ENCODE results near the gene GSS. TPM values are rescaled to one million over a fixed set of nuclear protein-coding genes. Genes with fewer than 3 reads are reported as not detected.
"Not testable (repeated sequence)": the region's sequence is repeated elsewhere in the genome, so short reads cannot be mapped to it uniquely, and the experiment has no call there.

The GSS gene
- total RNA-seq, 1 donor from 2014 or later = 26.1 TPM

DNA sequence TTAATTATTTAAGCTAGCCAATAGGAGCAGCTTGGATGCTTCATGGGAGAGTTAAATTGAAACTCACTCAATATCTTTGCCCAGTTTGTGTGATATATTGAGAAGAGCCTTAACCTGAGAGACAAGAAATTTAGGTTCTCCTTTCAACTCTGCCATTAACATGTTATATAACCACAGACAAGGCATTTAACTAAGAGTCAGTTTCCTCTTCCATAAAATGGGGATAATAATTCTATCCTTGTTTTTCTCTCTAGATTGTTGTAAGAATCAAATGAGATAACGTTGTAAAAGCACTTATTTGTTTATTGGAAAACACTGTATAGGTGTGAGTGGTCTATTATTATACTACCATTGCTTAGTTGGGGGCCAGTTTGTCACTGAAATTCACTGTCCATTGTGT lies 71.3 kb downstream of the GSS start:
- CTCF ChIA-PET = no interaction called here
- H3K4me1 Mint-ChIP-seq = no peaks in the 10 kb centered on the region
- POLR2A ChIA-PET = no interaction called here
- intact Hi-C loops (cut with micrococcal nuclease) = no loop called here
- H3K36me3 Mint-ChIP-seq (ENCODE audit: low read depth) = no peaks in the 10 kb centered on the region
- H3K27me3 Mint-ChIP-seq = peaks cover 2% of the 10 kb centered on the region
- ATAC-seq (ENCODE audit: low read depth) (no peak), DNase-seq (no peak)
- H3K9me3 Mint-ChIP-seq = no peaks in the 10 kb centered on the region
- H3K4me3 Mint-ChIP-seq = no peak overlapping the region
- no peak overlapping the region for H3K27ac Mint-ChIP-seq
- no peak for TF ChIP-seq CTCF (IDR thresholded peaks at IDR 0.05)

DNA sequence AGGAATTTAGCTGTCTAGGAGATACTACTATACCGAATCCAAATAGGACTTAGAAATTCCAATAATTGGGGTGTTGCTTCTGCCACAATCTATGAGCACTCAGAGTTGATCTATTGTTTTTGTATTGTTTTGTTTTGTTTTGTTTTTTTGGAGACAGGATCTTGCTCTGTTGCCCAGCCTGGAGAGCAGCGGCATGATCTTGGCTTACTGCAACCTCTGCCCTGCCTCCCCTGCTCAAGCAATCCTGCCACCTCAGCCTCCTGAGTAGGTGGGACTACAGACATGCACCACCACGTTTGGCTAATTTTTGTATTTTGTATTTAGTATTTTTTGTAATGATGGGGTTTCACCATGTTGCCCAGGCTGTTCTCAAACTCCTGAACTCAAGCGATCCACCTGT lies 71.8 kb downstream of the GSS start:
- CTCF ChIA-PET = no interaction called here
- no peaks in the 10 kb centered on the region for H3K9me3 Mint-ChIP-seq
- intact Hi-C loops (cut with micrococcal nuclease) = no loop called here
- POLR2A ChIA-PET = no interaction called here
- H3K27me3 Mint-ChIP-seq = peaks cover 2% of the 10 kb centered on the region
- no peak overlapping the region for H3K4me3 Mint-ChIP-seq
- H3K4me1 Mint-ChIP-seq = no peaks in the 10 kb centered on the region
- no peak for TF ChIP-seq CTCF (IDR thresholded peaks at IDR 0.05)
- H3K36me3 Mint-ChIP-seq (ENCODE audit: low read depth) = no peaks in the 10 kb centered on the region
- DNase-seq (no peak), ATAC-seq (ENCODE audit: low read depth) (no peak)
- H3K27ac Mint-ChIP-seq = no peak overlapping the region

DNA sequence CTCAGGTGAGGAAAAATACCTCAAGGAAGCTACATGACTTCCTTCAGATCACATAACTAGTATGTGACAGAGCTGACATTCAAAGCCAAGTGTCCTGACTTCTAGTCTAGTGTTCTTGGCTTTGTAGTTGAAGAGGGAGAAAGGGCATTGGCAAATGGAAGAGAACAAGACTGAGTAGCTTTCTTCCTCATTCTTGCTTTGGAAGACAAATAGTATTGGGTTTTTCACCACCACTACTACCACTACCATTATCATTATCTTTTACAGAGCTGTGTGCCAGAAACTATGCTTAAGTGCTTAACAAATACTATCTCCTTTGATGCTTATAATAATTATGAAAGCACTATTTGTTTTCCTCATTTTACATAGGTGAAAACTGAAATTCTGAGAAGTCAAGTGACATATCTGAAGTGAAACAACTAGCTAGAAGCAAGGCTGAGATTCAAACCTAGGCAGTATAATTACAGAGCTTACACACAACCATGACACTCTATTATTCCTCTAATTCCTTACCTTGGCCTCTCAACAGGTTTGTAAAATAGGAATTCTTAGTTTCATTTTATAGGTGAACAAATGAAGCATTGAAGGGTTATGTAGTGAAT lies 72.4 kb downstream of the GSS start:
- POLR2A ChIA-PET = no interaction called here
- H3K4me3 Mint-ChIP-seq = no peak overlapping the region
- no peaks in the 10 kb centered on the region for H3K9me3 Mint-ChIP-seq
- ATAC-seq (ENCODE audit: low read depth) (no peak), DNase-seq (no peak)
- CTCF ChIA-PET = no interaction called here
- no peaks in the 10 kb centered on the region for H3K36me3 Mint-ChIP-seq (ENCODE audit: low read depth)
- TF ChIP-seq CTCF (IDR thresholded peaks at IDR 0.05) = no peak
- H3K27ac Mint-ChIP-seq = no peak overlapping the region
- no peaks in the 10 kb centered on the region for H3K4me1 Mint-ChIP-seq
- intact Hi-C loops (cut with micrococcal nuclease) = no loop called here
- no peaks in the 10 kb centered on the region for H3K27me3 Mint-ChIP-seq

DNA sequence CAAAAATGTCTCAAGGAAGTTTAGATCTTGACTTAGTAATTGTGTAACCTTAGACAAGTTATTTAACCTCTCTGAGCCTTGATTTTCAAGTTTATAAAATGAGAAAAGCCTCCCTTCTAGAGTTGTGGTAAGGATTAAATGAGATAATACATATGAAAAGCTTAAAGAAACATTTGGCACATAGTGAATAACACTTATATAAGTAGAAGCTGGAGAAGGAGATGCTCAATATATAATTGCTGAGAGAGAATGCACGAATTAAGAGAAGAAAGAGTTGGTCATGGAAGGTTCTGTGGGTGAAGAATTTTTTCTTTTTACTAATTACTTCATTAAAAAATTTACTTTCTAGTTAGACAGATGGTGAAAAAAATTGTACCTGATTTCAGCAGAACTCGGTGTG lies 73.9 kb downstream of the GSS start:
- H3K4me1 Mint-ChIP-seq = peaks cover 7% of the 10 kb centered on the region
- no peaks in the 10 kb centered on the region for H3K27me3 Mint-ChIP-seq
- POLR2A ChIA-PET = no interaction called here
- DNase-seq (no peak), ATAC-seq (ENCODE audit: low read depth) (no peak)
- H3K4me3 Mint-ChIP-seq = no peak overlapping the region
- H3K36me3 Mint-ChIP-seq (ENCODE audit: low read depth) = no peaks in the 10 kb centered on the region
- intact Hi-C loops (cut with micrococcal nuclease) = no loop called here
- no peak for TF ChIP-seq CTCF (IDR thresholded peaks at IDR 0.05)
- H3K9me3 Mint-ChIP-seq = no peaks in the 10 kb centered on the region
- H3K27ac Mint-ChIP-seq = no peak overlapping the region
- CTCF ChIA-PET = no interaction called here

DNA sequence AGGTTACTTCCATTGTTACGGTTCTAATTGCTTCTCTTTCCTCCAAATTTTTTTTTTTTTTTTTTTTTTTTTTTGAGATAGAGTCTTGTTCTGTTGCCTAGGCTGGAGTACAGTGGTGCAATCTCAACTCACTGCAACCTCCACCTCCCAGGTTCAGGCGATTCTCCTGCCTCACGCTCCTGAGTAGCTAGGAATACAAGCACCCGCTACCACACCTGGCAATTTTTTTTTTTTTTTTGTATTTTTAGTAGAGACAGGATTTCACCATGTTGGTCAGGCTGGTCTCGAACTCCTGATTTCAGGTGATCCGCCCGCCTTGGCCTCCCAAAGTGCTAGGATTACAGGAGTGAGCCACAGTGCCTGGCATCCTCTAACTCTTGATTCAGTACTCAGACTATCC lies 74.6 kb downstream of the GSS start:
- ATAC-seq (ENCODE audit: low read depth); POLR2A ChIA-PET; H3K36me3 Mint-ChIP-seq (ENCODE audit: low read depth); H3K4me3 Mint-ChIP-seq; intact Hi-C loops (cut with micrococcal nuclease); H3K9me3 Mint-ChIP-seq; H3K27ac Mint-ChIP-seq; H3K27me3 Mint-ChIP-seq; DNase-seq: not testable (repeated sequence)
- CTCF ChIA-PET = interaction anchor here (0.8 kb wide), 1 partner anchor 19 kb away, joined by 4 read pairs; no protein-coding TSS in a partner anchor
- H3K4me1 Mint-ChIP-seq = peaks cover 12% of the 10 kb centered on the region

Data from activated B cell treated with CpG ODN at 0.5 μM for 24 hours (primary cell).